ENCODE measurements around the gene SEC24D.
A peak's percentile ranks its signal among the peaks of the same experiment; 100 is the strongest.
"Not testable (repeated sequence)": the region's sequence is repeated elsewhere in the genome, so short reads cannot be mapped to it uniquely, and the experiment has no call there.

Gene SEC24D

GRCh38 chr4:118803253-118803652 lies 32.7 kb downstream of the SEC24D start:
- DNase-seq, result no peak

DNA sequence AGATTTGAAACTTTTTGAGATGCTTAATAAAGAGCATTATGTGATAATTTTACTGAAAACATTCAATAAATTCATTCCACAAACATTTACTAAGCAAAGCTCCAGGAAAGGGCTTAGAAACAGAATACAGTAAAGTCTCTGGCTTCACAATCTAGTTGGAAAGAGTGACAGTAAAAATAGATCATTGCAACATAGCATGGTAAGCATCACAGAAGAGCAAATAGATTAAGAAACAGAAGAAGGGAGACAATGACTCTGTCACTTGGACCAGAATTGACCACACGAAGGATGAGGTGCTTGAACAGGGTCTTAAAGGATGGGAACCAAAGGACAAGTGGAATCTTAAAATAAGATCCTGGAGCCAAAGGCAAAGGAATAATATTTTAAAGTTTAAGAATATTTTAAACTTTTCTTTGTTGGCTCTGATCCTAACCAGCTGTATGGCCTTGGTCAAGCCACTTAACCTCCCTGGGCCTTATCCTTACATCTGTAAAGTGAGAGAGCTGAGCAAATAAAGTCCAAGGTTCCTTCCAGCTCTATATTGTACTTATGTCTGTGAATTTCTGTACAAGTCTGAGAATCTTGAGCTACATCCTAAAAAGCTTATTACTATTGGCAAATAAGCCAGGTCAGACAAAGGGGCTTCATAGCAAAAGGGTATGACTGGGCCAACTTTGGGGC lies 33.9 kb downstream of the SEC24D start:
- DNase-seq, result no peak

- DNase-seq, result no peak
These were observed 36.5 kb downstream of the SEC24D start for GRCh38 chr4:118799231-118799942.

GRCh38 chr4:118798658-118799057 lies 37.3 kb downstream of the SEC24D start:
- DNase-seq, result no peak

GRCh38 chr4:118797558-118798142 lies 38.3 kb downstream of the SEC24D start:
- DNase-seq, result no peak

GRCh38 chr4:118791690-118792446 lies 44.1 kb downstream of the SEC24D start:
- not testable (repeated sequence) for DNase-seq

DNA sequence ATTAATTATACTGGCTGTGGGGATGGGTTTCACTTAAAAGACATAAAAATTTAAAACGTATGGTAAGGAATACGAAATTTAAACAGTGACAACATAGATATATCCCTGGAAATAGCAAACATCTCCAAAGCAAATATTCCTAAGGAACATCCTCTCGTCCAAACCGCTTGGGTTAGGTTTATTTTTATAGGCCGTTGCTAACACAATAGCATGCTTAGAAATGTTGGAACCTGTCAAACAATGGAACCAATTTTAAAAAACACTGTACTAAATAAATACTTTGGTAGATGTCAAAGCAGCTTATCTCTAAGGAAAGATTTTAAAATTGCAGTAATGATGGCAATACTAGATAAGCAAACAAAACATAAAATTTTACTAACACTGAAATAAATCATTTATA lies 45.4 kb downstream of the SEC24D start:
- no peak for DNase-seq

DNA sequence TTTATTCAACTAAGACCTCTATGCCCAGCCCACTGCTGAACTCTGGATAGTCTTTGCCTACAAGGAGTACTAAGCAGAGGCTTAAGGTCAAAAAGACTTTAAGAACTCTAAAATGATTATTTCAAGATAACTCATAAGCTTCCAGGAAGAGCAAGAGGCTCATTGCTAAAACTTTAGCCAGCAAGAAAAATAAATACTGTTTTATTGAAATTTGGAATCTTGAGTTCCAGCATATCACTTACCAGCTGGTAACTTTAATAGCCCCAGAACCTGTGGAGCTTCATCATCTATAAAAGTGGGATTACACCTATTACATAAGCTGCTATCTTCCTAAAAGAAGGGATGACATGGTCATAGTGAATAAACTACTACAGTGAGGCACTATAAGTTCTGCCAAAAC lies 47.0 kb downstream of the SEC24D start:
- DNase-seq, result no peak

GRCh38 chr4:118787844-118788380 lies 48.0 kb downstream of the SEC24D start:
- DNase-seq, result no peak

DNA sequence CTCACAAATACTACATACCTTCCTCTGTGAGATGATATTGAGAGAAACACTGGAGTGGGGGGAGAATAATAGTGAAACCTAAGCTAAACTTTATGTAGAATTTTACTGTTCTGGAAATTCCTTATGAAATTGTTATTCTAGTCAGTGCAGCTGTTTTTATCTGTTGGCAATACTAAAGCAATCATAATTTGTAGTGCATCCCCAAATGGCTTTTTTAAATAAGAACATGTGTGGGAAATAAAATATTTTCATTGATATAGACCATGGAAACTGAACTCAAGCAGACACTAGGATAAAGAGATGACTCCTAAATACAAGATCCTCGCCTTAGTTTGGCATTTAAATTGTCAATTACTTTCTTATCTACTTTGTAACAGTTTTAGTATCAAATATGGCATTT lies 51.1 kb downstream of the SEC24D start:
- DNase-seq, result no peak

- no peak for DNase-seq
These were observed 52.0 kb downstream of the SEC24D start for GRCh38 chr4:118783887-118784286.

DNA sequence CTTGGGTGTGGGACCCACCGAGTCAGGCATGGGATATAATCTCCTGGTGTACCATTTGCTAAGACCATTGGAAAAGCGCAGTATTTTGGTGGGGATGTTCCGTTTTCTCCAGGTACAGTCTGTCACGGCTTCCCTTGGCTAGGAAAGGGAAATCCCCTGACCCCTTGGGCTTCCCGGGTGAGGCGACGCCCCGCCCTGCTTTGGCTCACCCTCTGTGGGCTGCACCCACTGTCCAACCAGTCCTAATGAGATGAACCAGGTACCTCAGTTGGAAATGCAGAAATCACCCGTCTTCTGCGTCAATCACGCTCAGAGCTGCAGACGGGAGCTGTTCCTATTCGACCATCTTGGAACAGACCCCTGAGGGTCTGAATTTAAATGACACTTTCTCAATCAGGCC lies 53.0 kb downstream of the SEC24D start:
- not testable (repeated sequence) for DNase-seq

DNA sequence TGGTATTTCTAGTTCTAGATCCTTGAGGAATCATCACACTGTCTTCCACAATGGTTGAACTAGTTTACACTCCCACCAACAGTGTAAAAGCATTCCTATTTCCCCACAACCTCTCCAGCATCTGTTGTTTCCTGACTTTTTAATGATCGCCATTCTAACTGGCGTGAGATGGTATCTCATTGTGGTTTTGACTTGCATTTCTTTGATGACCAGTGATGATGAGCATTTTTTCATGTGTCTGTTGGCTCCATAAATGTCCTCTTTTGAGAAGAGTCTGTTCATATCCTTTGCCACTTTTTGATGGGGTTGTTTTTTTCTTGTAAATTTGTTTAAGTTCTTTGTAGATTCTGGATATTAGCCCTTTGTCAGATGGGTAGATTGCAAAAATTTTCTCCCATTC lies 58.3 kb downstream of the SEC24D start:
- DNase-seq, result not testable (repeated sequence)

GRCh38 chr4:118776955-118777640 lies 58.8 kb downstream of the SEC24D start:
- not testable (repeated sequence) for DNase-seq

DNA sequence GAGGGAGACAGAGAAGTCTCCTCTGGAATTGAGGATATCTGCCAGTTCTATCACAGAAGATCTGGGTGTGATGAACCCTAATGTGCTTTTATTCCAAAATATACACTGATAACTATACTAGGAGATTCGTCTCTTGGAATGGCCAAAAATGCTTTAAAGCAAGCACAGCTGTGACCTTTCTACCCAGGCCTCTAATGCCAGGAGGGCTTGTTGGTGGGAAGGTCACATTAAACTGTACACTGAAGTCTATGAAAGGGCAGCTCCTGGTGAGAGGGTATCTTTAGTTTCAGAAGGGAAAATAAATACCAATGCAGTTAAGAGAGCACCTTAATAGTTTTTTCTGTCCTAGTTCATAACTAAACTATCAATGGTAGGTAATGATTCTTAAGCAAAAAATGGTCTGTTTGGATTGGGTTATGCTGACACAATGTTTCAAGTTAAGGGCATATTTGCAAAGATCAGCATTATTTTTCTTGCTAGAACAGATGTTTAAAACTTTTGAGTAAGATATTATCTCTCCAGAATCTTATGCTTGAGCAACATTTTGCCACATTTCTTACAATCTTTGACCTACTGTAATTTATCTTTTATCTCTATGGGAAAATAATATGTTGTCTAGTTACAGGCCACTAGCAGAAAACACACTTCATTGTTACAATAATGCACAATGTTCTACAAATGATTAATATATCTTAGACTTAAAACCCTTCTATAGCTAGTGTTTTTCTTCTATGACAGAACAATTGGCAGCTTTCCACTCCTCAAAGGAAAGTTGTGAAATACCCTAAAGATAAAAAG lies 59.6 kb downstream of the SEC24D start:
- no peak for DNase-seq

GRCh38 chr4:118775405-118775804 lies 60.5 kb downstream of the SEC24D start:
- DNase-seq, result no peak

GRCh38 chr4:118774989-118775388 lies 60.9 kb downstream of the SEC24D start:
- DNase-seq, result no peak

GRCh38 chr4:118774321-118774720 lies 61.6 kb downstream of the SEC24D start:
- no peak for DNase-seq

DNA sequence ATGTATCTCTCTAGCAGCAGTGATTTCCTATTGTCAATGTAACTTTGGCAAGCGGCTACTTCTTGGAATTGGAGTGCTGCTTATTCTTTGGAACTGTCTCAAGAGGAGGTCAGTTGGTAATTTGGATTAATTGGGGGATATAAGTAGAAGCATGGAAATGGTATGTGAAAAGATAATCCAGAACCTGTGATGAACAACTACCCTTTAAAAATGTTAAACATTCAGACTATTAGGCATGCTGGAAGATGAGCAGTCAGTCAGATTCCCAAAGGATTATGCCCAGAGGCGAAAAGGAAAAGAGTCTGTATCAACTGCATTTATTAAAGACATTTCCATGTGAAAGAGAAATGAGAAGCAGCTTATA lies 62.5 kb downstream of the SEC24D start:
- no peak for DNase-seq

GRCh38 chr4:118772767-118773428 lies 63.0 kb downstream of the SEC24D start:
- no peak for DNase-seq

DNA sequence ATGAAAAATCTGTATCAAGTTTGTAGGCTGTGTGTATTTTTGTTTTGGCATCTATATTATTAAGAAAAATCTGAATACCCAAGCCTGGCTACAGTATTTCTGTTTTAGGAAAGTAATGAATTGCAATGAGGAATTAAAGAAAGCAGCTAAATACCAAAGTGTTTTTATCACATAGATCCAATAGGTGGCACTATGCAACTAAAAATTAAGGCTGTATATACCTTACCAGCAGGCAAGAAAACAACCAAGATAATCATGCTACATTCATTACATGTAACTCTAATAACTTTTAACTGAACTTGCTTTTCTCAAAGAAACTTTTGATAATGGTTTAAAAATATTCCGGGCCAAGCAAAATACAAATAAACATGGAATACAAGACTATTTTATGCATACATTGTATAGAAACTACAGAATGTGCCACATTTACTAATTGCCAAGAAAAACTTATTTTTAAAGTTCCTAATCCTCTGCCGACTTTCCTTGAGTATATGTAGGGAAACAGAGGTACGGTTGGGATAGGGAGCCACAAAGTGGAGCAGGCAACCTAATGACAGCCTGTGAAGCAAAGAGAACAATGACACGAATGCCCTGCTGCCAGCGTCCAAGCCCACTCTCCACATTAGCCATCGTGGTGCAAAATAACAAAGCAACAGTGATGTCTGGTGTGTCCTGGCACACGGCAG lies 63.7 kb downstream of the SEC24D start:
- DNase-seq, result peak; percentile 70 to 72

Data from AML-193 (cell line).